GM19324 (cell line): ENCODE results near the gene JPH3.
"Not testable (repeated sequence)": the region's sequence is repeated elsewhere in the genome, so short reads cannot be mapped to it uniquely, and the experiment has no call there.

Experiments
- ATAC-seq: cut with Tn5 transposase; IDR thresholded peaks from one replicate; pipeline ENCODE4 v1.9.1; 2021; ENCODE audit warnings: mild to moderate bottlenecking, moderate library complexity; ENCODE audit not compliant: unreplicated experiment, low FRiP score

The JPH3 gene

GRCh38 chr16:87675111-87675719 is 72.9 kb downstream of the JPH3 start:
- ATAC-seq, result no peak

DNA sequence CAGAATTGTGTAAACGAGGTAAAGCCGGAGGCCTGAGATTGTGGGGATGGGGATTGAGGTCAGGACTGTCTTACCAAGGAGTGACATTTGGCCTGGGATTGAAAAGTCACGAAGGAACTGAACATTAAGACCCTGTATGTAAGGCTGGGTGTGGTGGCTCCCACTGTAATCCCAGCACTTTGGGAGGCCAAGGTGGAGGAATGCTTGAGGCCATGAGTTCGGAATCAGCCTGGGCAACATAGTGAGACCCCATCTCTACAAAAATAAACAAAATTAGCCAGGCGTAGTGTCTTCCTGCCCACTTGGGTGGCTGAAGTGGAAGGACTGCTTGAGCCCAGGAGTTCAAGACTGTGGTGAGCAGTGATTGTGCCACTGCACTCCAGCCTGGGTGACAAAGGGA is 75.5 kb downstream of the JPH3 start:
- ATAC-seq, result no peak

- no peak for ATAC-seq
Measured at GRCh38 chr16:87678618-87679017, 76.3 kb downstream of the JPH3 start.

- ATAC-seq, result no peak
Measured at GRCh38 chr16:87679593-87680271, 77.4 kb downstream of the JPH3 start.

- ATAC-seq, result no peak
Measured at GRCh38 chr16:87680272-87680644, 78.0 kb downstream of the JPH3 start.

DNA sequence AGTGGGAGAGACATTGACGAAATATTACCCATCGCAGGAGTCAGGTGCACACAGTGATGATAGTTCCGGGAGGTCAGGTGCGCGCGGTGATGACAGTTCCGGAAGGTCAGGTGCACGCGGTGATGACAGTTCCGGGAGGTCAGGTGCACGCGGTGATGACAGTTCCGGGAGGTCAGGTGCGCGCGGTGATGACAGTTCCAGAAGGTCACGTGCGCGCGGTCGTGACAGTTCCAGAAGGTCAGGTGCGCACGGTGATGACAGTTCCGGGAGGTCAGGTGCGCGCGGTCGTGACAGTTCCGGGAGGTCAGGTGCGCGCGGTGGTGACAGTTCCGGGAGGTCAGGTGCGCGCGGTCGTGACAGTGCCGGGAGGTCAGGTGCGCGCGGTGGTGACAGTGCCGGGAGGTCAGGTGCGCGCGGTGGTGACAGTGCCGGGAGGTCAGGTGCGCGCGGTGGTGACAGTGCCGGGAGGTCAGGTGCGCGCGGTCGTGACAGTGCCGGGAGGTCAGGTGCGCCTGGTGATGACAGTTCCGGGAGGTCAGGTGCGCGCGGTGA is 78.8 kb downstream of the JPH3 start:
- not testable (repeated sequence) for ATAC-seq

GRCh38 chr16:87681981-87682570 is 79.8 kb downstream of the JPH3 start:
- no peak for ATAC-seq

DNA sequence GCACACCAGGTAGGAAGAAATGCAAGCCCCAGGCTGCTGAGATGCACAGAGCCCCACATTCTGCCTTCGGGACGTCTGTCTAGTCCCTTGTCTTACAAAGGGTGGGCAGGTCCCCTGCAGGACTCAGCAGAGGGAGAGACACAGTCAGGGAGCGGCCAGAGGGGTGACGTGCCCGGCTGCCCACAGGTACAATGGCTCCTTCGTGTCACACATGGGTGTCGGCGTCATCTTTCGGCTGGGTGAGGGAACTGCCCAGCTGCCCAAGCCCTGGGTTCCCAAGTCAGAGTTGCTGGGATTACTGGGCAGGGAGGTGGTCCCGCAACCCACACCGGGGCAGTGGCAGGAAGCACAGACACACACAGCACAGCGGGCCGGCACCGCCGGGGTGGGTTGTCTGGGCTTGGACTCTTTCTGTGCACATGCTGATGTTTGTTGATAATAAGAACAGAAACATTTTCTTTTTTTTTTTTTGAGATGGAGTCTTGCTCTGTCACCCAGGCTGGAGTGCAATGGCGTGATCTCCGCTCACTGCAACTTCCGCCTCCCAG is 80.6 kb downstream of the JPH3 start:
- ATAC-seq, result no peak

DNA sequence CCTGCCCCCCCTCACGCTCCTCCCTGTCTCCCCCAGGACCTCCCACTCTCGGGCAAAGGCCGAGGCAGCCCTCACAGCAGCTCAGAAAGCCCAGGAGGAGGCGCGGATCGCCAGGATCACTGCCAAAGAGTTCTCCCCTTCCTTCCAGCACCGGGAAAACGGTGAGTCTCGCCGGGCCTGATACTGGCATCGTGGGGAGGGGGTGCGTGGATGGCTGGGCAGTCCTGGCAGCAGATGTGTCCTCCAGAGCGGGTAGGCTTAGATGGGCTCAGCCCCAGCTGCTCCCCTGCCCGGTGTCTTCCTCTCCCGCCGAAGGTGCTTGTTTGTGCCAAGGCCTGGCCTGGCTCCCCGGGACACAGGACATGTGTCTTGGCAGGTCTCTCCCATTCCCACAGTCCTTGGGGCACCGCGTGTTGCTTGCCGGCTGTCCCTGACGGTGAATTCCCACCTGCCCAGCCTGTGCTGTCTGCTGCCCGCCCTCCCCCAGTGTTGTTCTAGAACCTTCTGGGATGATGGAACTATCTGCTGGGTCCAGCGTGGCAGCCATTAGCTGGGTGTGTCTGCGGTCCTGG is 81.9 kb downstream of the JPH3 start:
- ATAC-seq, result no peak

DNA sequence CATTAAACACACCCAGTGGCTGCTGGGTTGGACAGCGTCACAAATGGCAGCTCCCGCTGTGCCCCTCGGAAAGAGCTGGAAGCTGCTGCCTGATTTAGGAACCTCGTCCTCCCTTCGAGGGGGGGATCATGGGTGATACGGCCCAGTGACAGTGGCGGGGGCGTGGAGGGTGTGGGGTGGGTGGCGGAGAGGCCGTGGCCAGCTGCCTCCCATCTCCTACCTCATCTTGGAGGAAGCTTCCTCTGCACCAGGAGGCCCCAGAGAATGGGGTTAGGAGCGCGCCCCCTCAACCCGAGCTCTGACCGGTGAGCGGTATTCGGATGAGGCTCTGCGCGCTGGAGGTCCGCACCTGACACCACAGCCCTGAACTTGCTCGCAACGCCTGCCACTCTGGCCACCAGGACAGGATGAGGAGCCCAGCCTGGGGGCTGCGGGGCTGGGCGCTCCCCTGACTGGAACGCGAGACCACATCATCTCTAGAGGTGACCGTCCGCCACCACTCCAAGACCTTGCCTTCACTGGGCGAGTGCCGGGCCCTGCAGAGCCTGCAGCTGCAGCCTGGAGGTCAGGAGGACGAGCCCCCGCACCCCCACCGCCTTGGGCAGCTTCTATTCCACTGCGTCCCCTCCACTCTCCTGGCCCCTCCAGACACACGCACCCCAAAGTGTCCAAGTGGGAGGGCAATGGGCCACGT is 82.5 kb downstream of the JPH3 start:
- no peak for ATAC-seq

- ATAC-seq, result no peak
Measured at GRCh38 chr16:87685405-87685755, 83.1 kb downstream of the JPH3 start.

DNA sequence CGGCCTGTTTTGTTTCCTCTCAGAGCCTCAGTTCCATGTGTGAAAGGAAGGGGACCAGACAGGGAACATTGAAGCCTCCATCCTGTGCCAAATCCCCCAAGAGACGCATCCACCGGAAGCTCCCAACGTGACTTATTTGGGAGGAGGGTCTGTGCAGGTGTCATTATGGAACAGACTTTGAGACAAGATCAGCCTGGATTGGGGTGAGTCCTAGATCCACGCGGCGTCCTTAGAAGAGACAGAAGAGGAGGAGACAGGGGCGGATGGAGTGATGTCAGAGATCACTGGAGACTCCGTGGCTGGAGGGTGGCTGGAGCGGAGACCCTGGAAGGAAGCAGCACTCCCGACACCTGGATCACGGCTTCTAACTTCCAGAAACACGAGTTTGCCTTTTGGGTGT is 83.5 kb downstream of the JPH3 start:
- ATAC-seq, result no peak

DNA sequence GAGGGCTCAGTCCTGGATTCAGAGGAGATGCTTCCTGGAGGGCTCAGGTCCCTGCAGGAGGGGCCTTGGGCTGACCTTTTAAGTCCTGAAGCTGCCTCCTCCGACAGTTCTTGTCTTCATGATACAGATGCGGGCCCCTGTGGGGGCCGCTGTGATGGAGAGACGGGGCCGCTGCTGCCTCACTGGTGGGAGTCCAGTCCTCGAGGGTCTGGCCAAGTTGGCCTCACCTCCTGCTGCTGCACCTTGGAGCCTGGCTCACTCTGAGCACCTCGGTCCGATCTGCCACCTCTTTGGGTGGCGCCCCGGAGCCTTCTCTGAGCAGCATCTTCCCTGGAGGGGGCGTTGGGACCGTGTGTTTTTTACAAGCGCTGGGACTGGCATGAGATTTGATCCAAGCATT is 84.4 kb downstream of the JPH3 start:
- ATAC-seq, result no peak

DNA sequence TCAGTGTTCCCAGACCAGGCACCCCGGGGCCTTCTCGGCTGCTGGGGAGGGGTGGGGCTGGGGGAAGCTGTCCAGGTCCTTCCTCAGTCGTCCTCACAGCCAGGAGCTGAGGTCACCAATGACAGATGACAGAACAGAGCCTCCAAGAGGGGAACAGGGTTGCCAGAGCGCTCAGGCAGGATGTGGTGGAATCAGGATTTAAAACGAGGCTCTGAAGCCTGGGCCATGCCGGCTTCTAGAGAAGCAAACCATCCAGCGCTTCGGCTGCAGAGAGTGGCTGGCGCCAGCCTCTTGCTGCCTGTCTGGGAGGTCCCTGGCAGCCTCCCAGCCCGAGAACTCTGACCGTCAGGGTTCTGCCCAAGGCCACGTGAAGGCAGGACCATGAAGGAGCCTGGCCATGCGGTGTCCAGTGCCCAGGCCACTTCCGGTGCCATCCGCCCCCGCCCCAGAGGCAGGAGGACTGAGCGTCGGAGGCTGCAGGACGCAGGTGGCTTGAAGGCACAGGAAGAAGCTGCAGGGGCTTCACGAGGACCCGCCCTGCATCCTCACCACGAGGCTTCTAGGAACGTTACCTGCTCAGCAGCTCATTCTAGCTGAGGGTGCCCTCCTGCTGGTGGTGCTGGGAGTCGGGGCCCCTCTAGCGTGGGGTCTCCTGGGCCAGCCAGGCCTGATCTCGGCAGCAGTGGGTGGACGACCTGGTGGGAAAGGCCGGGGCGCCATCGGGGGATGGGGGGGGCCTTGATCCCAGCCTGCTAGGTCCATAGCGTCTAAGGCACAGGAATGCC is 85.0 kb downstream of the JPH3 start:
- ATAC-seq, result no peak

- no peak for ATAC-seq
Measured at GRCh38 chr16:87687998-87688529, 85.8 kb downstream of the JPH3 start.

DNA sequence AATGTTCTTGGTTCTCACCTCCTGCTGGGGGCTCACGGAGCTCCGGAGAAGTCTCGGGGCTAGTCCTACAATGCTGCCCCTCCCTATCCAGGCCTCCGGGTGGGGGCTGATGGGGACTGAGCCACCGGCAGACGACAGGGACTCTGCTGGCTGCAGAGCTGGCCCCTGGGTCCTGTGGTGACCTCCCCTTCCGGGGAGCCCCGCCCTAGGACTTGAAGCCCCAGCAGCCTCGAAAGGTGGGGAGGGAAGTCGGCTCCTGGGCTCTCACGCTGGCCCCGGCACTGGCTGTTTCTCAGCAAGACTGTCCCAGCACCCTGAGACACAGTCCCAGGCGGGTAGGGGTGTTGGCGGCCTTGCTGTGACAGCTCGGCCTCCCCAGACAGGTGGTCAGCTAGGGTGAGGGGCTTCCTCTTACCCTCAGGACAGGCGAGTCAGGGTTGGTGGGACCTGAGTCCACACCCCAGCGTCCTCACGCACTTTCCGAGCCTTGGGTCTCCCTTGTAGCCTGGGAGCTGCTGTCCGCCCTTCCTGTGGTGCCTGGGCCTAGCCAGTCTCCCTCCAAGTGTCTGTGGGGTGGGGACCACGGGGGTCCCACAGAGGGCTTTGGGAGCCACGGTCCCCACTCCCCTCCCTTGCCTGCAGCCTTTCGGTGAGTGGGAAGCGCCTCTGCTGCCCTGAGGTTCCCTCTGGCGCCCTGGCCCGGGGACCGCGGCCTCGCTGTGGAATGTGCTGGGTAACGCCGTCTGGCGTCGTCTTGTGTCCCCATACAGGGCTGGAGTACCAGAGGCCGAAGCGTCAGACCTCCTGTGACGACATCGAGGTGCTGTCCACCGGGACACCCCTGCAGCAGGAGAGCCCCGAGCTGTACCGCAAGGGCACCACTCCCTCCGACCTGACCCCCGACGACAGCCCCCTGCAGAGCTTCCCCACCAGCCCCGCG is 86.8 kb downstream of the JPH3 start:
- ATAC-seq, result no peak

DNA sequence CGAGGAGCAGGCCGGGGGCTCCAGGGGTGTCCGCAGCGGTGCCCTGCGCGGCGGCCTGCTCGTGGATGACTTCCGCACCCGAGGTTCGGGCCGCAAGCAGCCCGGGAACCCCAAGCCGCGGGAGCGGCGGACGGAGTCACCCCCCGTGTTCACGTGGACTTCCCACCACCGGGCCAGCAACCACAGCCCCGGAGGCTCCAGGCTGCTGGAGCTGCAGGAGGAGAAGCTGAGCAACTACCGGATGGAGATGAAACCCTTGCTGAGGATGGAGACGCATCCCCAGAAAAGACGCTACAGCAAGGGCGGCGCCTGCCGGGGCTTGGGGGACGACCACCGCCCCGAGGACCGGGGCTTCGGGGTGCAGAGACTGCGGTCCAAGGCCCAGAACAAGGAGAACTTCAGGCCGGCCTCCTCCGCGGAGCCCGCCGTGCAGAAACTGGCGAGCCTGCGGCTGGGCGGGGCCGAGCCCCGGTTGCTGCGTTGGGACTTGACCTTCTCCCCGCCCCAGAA is 87.7 kb downstream of the JPH3 start:
- ATAC-seq, result no peak

GRCh38 chr16:87690911-87691685 is 88.8 kb downstream of the JPH3 start:
- ATAC-seq, result no peak
